Measurements from ENCODE around the gene FUNDC2.

FUNDC2 gene

DNA sequence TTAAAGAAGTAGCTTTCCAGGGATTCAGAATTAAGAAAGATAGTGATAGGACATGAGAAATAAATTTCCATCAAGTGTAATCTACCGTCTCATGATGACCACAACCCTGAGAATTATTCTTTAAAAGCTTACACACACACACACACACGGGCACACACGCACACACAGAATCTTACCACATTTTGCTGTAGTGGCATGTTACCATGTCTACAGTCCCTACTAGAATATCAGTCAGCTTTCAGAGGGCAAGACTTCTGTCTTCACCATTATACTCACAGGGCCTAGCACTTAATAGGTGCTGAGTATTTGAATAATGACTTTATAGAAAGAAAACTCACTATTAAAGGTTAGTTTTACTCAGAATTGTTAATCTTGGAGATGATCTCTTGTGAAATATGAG, 28.9 kb downstream of the FUNDC2 start:
- H3K9me3 ChIP-seq (ENCODE audit: severe bottlenecking), result no peaks in the 10 kb centered on the region
- DNase-seq, result no peak
- TF ChIP-seq, protein P1, sequence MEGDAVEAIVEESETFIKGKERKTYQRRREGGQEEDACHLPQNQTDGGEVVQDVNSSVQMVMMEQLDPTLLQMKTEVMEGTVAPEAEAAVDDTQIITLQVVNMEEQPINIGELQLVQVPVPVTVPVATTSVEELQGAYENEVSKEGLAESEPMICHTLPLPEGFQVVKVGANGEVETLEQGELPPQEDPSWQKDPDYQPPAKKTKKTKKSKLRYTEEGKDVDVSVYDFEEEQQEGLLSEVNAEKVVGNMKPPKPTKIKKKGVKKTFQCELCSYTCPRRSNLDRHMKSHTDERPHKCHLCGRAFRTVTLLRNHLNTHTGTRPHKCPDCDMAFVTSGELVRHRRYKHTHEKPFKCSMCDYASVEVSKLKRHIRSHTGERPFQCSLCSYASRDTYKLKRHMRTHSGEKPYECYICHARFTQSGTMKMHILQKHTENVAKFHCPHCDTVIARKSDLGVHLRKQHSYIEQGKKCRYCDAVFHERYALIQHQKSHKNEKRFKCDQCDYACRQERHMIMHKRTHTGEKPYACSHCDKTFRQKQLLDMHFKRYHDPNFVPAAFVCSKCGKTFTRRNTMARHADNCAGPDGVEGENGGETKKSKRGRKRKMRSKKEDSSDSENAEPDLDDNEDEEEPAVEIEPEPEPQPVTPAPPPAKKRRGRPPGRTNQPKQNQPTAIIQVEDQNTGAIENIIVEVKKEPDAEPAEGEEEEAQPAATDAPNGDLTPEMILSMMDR (IDR thresholded peaks at IDR 0.05; ENCODE audit: low read depth, low read length), result no peak
- H3K36me3 ChIP-seq, result peaks cover 26% of the 10 kb centered on the region
- no peaks in the 10 kb centered on the region for H3K27me3 ChIP-seq (ENCODE audit: insufficient read depth, low read depth, severe bottlenecking)
- H3K4me3 ChIP-seq (ENCODE audit: low read depth, low read length), result no peak overlapping the region
- H3K27ac ChIP-seq, result no peak overlapping the region

DNA sequence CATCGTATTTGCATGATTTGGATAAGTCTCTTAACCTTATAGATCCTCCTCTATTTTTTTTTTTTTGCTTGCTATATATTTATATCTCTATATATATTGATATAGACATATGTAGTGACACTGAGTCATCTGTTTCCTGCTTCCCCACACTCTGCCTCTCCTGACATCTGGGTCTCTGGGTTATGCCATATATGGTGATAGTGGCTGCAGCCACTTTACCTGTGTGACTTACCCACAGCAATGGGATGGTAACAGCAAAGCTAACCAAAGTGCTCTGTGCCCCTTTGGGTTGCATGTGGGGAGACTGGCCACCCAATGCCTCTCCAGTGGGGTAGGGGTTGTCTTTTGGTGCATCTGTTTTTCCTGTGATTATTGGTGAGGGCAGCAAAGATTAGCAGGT, 29.8 kb downstream of the FUNDC2 start:
- no peak overlapping the region for H3K27ac ChIP-seq
- no peak for DNase-seq
- no peaks in the 10 kb centered on the region for H3K9me3 ChIP-seq (ENCODE audit: severe bottlenecking)
- TF ChIP-seq, protein P1 (IDR thresholded peaks at IDR 0.05; ENCODE audit: low read depth, low read length), result no peak
- no peak overlapping the region for H3K4me3 ChIP-seq (ENCODE audit: low read depth, low read length)
- H3K36me3 ChIP-seq, result peaks cover 27% of the 10 kb centered on the region
- no peaks in the 10 kb centered on the region for H3K27me3 ChIP-seq (ENCODE audit: insufficient read depth, low read depth, severe bottlenecking)

DNA sequence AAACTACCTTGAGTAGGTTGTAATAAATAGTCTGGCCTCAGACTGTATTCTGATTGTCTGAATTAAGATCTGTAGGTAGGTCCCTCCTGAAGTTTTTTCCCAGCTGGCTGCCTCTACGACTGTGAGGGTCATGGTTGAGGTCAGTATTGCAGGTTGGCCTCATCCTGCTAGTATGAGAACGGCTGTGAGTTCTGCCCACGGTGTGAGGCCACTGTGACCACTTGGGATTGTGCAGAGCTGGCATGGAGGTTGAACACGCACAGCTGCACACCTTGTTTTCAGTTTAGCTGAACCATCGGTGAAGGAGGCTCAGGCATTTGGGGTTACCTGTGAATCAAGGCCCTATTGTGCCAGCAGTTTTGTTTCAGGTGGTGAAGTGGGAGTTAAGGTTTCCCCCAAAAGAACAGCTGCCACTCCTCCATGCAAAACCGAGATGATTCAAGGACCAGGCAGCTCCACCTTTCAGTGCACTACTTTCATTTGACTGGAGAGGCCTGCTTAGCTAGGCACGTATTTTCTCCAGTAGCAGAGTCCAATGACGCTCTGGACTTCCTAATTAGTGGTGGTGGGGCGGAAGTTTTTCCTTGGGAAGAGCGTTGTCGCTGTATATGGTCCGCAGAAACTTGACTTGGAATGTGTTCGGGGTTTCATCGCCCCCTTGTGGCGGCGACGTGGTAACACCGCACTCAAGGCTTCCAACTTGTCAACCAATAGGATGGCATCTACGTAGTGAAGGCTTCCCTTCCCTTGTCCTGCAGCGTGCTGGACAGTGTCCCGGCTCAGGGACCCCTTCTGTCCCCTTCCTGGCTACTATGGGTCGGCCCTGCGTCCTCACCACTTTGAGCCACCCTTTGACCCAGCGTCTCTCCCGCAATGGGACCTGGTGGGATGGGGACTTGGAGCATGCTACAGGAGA, 30.5 kb downstream of the FUNDC2 start:
- no peak overlapping the region for H3K27ac ChIP-seq
- no peaks in the 10 kb centered on the region for H3K27me3 ChIP-seq (ENCODE audit: insufficient read depth, low read depth, severe bottlenecking)
- TF ChIP-seq, protein P1 (IDR thresholded peaks at IDR 0.05; ENCODE audit: low read depth, low read length), result peak; percentile 95
- peak; percentile 78 for DNase-seq
- no peak overlapping the region for H3K4me3 ChIP-seq (ENCODE audit: low read depth, low read length)
- H3K9me3 ChIP-seq (ENCODE audit: severe bottlenecking), result no peaks in the 10 kb centered on the region
- H3K36me3 ChIP-seq, result peaks cover 20% of the 10 kb centered on the region

DNA sequence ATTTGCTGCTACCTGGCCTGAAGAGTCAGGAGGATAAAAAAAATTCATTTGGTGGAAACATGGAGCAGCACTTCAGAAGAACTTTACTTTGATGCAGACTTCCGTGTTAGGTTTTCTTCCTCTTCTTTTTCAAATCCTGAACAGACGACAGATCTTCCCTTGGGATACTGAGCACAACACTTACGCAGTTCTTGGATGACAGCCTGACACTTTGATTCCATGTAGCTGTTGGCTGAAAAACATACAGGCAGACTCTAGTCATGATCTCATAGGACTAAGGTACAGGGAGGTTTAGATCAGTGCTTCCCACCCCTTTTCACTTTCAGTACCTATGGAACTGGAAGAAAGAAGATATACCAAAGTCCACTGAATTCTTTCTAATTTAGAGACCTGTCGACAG, 35.1 kb downstream of the FUNDC2 start:
- Histone ChIP-seq H3K27me3 (ENCODE audit: insufficient read depth, low read depth, severe bottlenecking) (peaks cover 3% of the 10 kb centered on the region), H3K27ac (no peak overlapping the region), H3K4me3 (ENCODE audit: low read depth, low read length) (no peak overlapping the region), H3K36me3 (peaks cover 5% of the 10 kb centered on the region; the same call in 1 of the 2 replicates), H3K9me3 (ENCODE audit: severe bottlenecking) (no peaks in the 10 kb centered on the region)
- TF ChIP-seq, protein P1 (IDR thresholded peaks at IDR 0.05; ENCODE audit: low read depth, low read length), result no peak
- no peak for DNase-seq

DNA sequence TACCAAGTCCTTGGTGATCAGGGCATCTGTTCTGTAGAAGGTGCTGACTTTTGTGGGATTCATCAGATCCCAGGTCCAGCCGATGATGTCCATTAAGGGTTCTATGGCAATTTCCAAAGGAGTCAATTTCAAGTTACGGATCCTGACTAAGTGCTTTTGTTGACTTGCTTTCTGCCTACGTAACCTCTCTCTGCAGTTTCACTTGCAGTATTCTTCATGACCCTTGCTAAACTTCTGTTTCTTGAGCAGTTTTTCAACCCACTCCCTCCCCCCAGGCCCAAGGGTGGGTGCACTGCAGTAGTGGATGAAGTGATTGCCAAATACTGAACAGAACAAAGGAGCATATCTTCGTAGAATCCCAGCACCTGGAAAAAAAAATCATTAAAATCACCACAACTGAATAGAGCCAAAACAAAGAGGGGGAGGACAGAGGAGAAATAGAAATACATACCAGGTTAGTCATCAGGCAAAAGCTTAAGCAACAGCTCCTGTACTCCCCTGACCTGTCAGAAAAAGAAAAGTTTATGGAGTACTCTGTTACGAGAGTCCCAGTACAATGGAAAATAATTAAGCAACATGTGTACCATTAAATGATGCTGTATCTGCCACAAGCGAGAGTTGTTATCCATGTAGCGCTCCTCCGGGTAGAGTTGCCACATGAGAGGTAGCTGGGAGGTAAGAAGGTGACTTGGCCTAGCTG, 38.5 kb downstream of the FUNDC2 start:
- H3K27ac ChIP-seq, result no peak overlapping the region
- TF ChIP-seq, protein P1 (IDR thresholded peaks at IDR 0.05; ENCODE audit: low read depth, low read length), result no peak
- no peak for DNase-seq

More for the DNA sequence above, 38.5 kb downstream of the FUNDC2 start:
- Histone ChIP-seq H3K36me3 (peaks cover 5% of the 10 kb centered on the region; the same call in 1 of the 2 replicates), H3K27me3 (ENCODE audit: insufficient read depth, low read depth, severe bottlenecking) (peaks cover 3% of the 10 kb centered on the region), H3K4me3 (ENCODE audit: low read depth, low read length) (no peak overlapping the region), H3K9me3 (ENCODE audit: severe bottlenecking) (no peaks in the 10 kb centered on the region)

Measured in WERI-Rb-1 (cell line).